Stomach smooth muscle (tissue), 2 donors: ENCODE results near the gene LPP.
A peak's percentile ranks its signal among the peaks of the same experiment; 100 is the strongest.

Experiments
- H3K27ac ChIP-seq: one replicate; pipeline ENCODE4 v1.7.0; 2013; ENCODE audit warnings: mild to moderate bottlenecking, low read length, inconsistent platforms
- H3K27me3 ChIP-seq, 2 donors: one replicate each; pipeline ENCODE4 v1.7.0; 2013; ENCODE audit warnings: low read length in 2 of 2; ENCODE audit not compliant: insufficient read depth in 2 of 2, control insufficient read depth in 1 of 2
- H3K36me3 ChIP-seq, 2 donors: one replicate each; pipeline ENCODE4 v1.7.0; 2013; ENCODE audit warnings: low read length in 2 of 2; ENCODE audit not compliant: control insufficient read depth in 2 of 2, insufficient read depth in 2 of 2
- H3K4me1 ChIP-seq: one replicate; pipeline ENCODE4 v1.7.0; 2013; ENCODE audit warnings: low read length; ENCODE audit not compliant: control insufficient read depth, insufficient read depth
- H3K4me3 ChIP-seq, 2 donors: one replicate each; pipeline ENCODE4 v1.7.0; 2013; ENCODE audit warnings: low read length in 2 of 2
- H3K9ac ChIP-seq, 2 donors: one replicate each; pipeline ENCODE4 v1.7.0; 2013; ENCODE audit warnings: low read length in 2 of 2, mild to moderate bottlenecking in 1 of 2
- H3K9me3 ChIP-seq, 2 donors: one replicate each; pipeline ENCODE4 v1.7.0; 2013; ENCODE audit warnings: low read length in 2 of 2; ENCODE audit not compliant: control insufficient read depth in 2 of 2
- donor health status: healthy.
- donor health status: Pancreatic carcinoma.

LPP gene

GRCh38 chr3:188776447-188776846 is 622.5 kb downstream of the LPP start:
- H3K4me1 ChIP-seq: peaks cover 17% of the 10 kb centered on the region
- H3K27ac ChIP-seq: no peak overlapping the region
- H3K4me3 ChIP-seq: no peak overlapping the region
- H3K9ac ChIP-seq: no peak overlapping the region
- no peaks in the 10 kb centered on the region for H3K36me3 ChIP-seq
- H3K9me3 ChIP-seq: no peaks in the 10 kb centered on the region
- no peaks in the 10 kb centered on the region for H3K27me3 ChIP-seq

GRCh38 chr3:188778091-188778852 is 624.3 kb downstream of the LPP start:
- H3K9me3 ChIP-seq: no peaks in the 10 kb centered on the region
- no peaks in the 10 kb centered on the region for H3K36me3 ChIP-seq
- no peaks in the 10 kb centered on the region for H3K27me3 ChIP-seq
- H3K4me1 ChIP-seq: peaks cover 13% of the 10 kb centered on the region
- no peak overlapping the region for H3K4me3 ChIP-seq
- H3K27ac ChIP-seq: no peak overlapping the region
- H3K9ac ChIP-seq: no peak overlapping the region

DNA sequence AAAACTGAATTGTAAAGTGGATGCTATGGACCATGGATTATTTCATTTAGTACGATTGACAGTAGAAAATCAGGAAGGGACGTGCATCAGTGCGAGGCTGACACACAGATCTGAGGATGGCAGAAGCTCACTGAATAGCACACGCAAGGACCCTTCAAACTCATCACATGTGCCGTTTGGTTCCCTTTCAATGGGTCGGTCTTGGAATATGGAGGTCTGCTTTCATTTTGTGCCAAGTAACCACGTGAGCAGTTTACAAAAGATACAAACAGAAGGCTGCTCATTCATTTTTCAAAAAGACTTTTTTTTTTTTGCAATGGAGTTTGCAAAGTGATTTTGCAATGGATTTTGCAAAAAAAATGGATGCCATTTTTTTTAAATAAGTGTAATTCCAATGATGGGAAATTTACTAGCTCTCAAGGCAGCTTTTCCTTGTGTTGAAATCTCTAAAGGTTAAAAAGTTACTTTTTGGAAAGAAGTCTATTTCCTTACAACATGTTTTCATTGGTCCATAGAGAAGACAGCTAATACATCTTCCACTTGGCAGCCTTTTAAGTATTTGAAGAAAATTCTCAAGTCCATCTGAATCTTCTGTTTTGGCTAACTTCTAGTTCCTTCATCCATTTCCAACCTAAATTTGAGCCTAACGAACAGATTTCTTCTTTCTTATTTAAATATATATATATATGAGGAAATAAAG is 625.5 kb downstream of the LPP start:
- H3K27ac ChIP-seq: no peak overlapping the region
- H3K9ac ChIP-seq: no peak overlapping the region
- no peaks in the 10 kb centered on the region for H3K9me3 ChIP-seq
- H3K4me1 ChIP-seq: peaks cover 13% of the 10 kb centered on the region
- no peak overlapping the region for H3K4me3 ChIP-seq
- no peaks in the 10 kb centered on the region for H3K27me3 ChIP-seq
- H3K36me3 ChIP-seq: no peaks in the 10 kb centered on the region

GRCh38 chr3:188780193-188781147 is 626.5 kb downstream of the LPP start:
- Histone ChIP-seq H3K4me3 (no peak overlapping the region), H3K36me3 (no peaks in the 10 kb centered on the region), H3K9me3 (no peaks in the 10 kb centered on the region), H3K9ac (no peak overlapping the region), H3K4me1 (peaks cover 13% of the 10 kb centered on the region), H3K27ac (peak overlapping the region; percentile 59), H3K27me3 (no peaks in the 10 kb centered on the region)

GRCh38 chr3:188782613-188783124 is 628.7 kb downstream of the LPP start:
- H3K9ac ChIP-seq: no peak overlapping the region
- H3K4me1 ChIP-seq: peaks cover 8% of the 10 kb centered on the region
- H3K4me3 ChIP-seq: no peak overlapping the region
- H3K9me3 ChIP-seq: no peaks in the 10 kb centered on the region
- no peaks in the 10 kb centered on the region for H3K36me3 ChIP-seq
- no peak overlapping the region for H3K27ac ChIP-seq
- H3K27me3 ChIP-seq: no peaks in the 10 kb centered on the region

DNA sequence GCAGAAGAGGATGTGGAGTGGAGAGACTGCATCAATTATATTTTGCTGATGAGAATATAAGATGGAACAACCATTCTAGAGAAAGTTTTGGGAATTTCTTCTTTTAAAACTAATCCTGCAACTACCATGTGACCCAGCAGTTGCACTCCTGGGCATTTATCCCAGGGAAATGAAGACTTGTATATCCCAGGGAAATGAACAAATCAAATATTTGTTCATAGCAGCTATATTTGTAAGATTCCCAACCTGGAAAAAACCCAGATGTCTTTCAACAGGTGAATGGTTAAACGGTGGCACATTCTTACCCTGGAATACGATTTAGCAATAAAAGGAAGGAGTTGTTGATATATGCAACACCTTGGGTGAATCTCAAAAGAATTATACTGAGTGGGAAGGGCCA is 632.5 kb downstream of the LPP start:
- H3K36me3 ChIP-seq: no peaks in the 10 kb centered on the region
- no peaks in the 10 kb centered on the region for H3K9me3 ChIP-seq
- H3K4me1 ChIP-seq: peaks cover 6% of the 10 kb centered on the region
- no peak overlapping the region for H3K4me3 ChIP-seq
- no peak overlapping the region for H3K27ac ChIP-seq
- no peak overlapping the region for H3K9ac ChIP-seq
- H3K27me3 ChIP-seq: no peaks in the 10 kb centered on the region

DNA sequence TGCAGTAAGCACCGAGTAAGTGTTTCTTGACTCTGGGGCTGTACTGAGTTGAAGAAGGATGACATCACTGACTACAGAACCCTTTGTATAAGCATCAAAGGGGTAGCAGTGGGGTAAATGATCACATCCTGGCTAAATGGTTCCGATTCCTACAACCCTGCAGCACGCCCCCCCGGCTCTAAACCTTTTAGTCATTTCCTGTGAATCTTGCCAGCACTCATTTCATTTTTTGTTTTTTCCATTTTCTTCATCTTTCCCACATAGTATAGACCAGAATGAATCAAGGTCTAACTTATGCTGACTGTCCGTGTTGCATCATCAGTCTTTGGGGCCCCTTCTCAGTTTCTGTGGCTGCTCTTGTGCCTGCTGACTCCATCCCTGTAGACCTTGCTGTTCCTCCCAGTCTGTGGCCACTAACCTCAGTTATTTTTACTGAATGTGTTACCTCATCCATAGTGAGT is 634.7 kb downstream of the LPP start:
- H3K36me3 ChIP-seq: peaks cover 0 to 7% of the 10 kb centered on the region in 2 donors
- peaks cover 9% of the 10 kb centered on the region for H3K4me1 ChIP-seq
- H3K27me3 ChIP-seq: no peaks in the 10 kb centered on the region
- no peaks in the 10 kb centered on the region for H3K9me3 ChIP-seq
- no peak overlapping the region for H3K27ac ChIP-seq
- no peak overlapping the region for H3K9ac ChIP-seq
- H3K4me3 ChIP-seq: no peak overlapping the region

- Histone ChIP-seq H3K27me3 (no peaks in the 10 kb centered on the region), H3K4me3 (no peak overlapping the region), H3K4me1 (peaks cover 9% of the 10 kb centered on the region), H3K27ac (no peak overlapping the region), H3K9me3 (no peaks in the 10 kb centered on the region), H3K9ac (no peak overlapping the region), H3K36me3 (peaks cover 0 to 7% of the 10 kb centered on the region in 2 donors)
These were observed 635.3 kb downstream of the LPP start for GRCh38 chr3:188789251-188789650.

GRCh38 chr3:188791311-188791710 is 637.4 kb downstream of the LPP start:
- H3K4me3 ChIP-seq: no peak overlapping the region
- no peaks in the 10 kb centered on the region for H3K27me3 ChIP-seq
- H3K9ac ChIP-seq: no peak overlapping the region
- H3K9me3 ChIP-seq: no peaks in the 10 kb centered on the region
- peaks cover 0 to 7% of the 10 kb centered on the region in 2 donors for H3K36me3 ChIP-seq
- H3K4me1 ChIP-seq: peaks cover 9% of the 10 kb centered on the region
- no peak overlapping the region for H3K27ac ChIP-seq

DNA sequence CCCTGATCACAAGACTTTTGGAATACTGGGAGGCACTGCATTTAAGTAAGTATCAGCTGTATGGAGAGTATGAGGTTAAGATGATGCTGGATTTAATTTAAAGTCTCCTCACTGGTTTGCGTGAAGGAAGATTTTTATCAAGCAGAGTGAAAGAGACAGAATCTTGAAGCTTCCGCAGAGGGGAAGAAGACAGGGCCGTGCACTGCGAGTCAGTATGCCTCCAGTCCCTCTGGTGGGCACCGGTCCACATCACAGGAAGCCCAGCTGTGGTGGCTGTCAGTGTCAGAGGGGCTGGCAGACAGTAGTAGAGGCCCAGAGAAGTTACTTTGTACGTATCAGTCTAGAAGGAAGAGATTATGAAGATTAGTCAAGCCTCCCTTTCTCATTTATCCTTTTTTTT is 638.8 kb downstream of the LPP start:
- Histone ChIP-seq H3K4me1 (peaks cover 9% of the 10 kb centered on the region), H3K27ac (no peak overlapping the region), H3K27me3 (no peaks in the 10 kb centered on the region), H3K9me3 (no peaks in the 10 kb centered on the region), H3K36me3 (peaks cover 0 to 7% of the 10 kb centered on the region in 2 donors), H3K4me3 (no peak overlapping the region), H3K9ac (no peak overlapping the region)
